GM19240 (cell line): ENCODE data around the gene CHAF1A.
A peak's percentile ranks its signal among the peaks of the same experiment; 100 is the strongest.

Experiments
- DNase-seq: peaks from one replicate; pipeline ENCODE4 v3.0.0; 2011; ENCODE audit warnings: low spot score; ENCODE audit not compliant: insufficient read length

The CHAF1A gene

GRCh38 chr19:4367336-4367723 is 35.1 kb upstream of the CHAF1A start:
- DNase-seq: no peak

GRCh38 chr19:4367781-4368127 is 34.7 kb upstream of the CHAF1A start:
- DNase-seq: no peak

- no peak for DNase-seq
Observed at GRCh38 chr19:4368128-4368820, 34.2 kb upstream of the CHAF1A start.

GRCh38 chr19:4369109-4369887 is 33.1 kb upstream of the CHAF1A start:
- peak; percentile 66 for DNase-seq

- peak; percentile 60 for DNase-seq
Observed at GRCh38 chr19:4369888-4370260, 32.6 kb upstream of the CHAF1A start.

- DNase-seq: no peak
Observed at GRCh38 chr19:4370418-4371041, 31.9 kb upstream of the CHAF1A start.

GRCh38 chr19:4371247-4372164 is 30.9 kb upstream of the CHAF1A start:
- no peak for DNase-seq

GRCh38 chr19:4372165-4373012 is 30.1 kb upstream of the CHAF1A start:
- no peak for DNase-seq

GRCh38 chr19:4373013-4373367 is 29.4 kb upstream of the CHAF1A start:
- no peak for DNase-seq

- DNase-seq: no peak
Observed at GRCh38 chr19:4373601-4374497, 28.6 kb upstream of the CHAF1A start.

GRCh38 chr19:4374498-4375163 is 27.8 kb upstream of the CHAF1A start:
- DNase-seq: no peak

GRCh38 chr19:4375164-4376027 is 27.0 kb upstream of the CHAF1A start:
- no peak for DNase-seq

GRCh38 chr19:4376028-4376670 is 26.3 kb upstream of the CHAF1A start:
- DNase-seq: no peak

GRCh38 chr19:4376671-4376990 is 25.8 kb upstream of the CHAF1A start:
- DNase-seq: no peak

- no peak for DNase-seq
Observed at GRCh38 chr19:4376991-4377781, 25.3 kb upstream of the CHAF1A start.

- DNase-seq: no peak
Observed at GRCh38 chr19:4378886-4379285, 23.6 kb upstream of the CHAF1A start.
